ENCODE data around the gene PML.

The PML gene

GRCh38 chr15:73979636-73980035, 14.9 kb upstream of the PML start:
- no peak for ATAC-seq

GRCh38 chr15:73981761-73982221, 12.7 kb upstream of the PML start:
- TF ChIP-seq ESRRG (CRISPR knock-in tag; IDR thresholded peaks at IDR 0.05): no peak
- no peak for TF ChIP-seq TCF4 (CRISPR knock-in tag; IDR thresholded peaks at IDR 0.05; ENCODE audit: borderline replicate concordance)
- TF ChIP-seq ZNF70 (CRISPR knock-in tag; IDR thresholded peaks at IDR 0.05): no peak
- TF ChIP-seq ISL1 (CRISPR knock-in tag; IDR thresholded peaks at IDR 0.05): no peak
- no peak for TF ChIP-seq ZNF565 (CRISPR knock-in tag; conservative IDR thresholded peaks at IDR 0.05; ENCODE audit: low read depth)
- TF ChIP-seq TOX (CRISPR knock-in tag; IDR thresholded peaks at IDR 0.05; ENCODE audit: borderline replicate concordance): no peak
- no peak for TF ChIP-seq SNAI2 (CRISPR knock-in tag; IDR thresholded peaks at IDR 0.05)
- TF ChIP-seq CSDC2 (CRISPR knock-in tag; IDR thresholded peaks at IDR 0.05): no peak
- no peak for TF ChIP-seq POU6F1 (CRISPR knock-in tag; IDR thresholded peaks at IDR 0.05; ENCODE audit: borderline replicate concordance, low read depth)
- no peak for TF ChIP-seq CREB5 (CRISPR knock-in tag; IDR thresholded peaks at IDR 0.05; ENCODE audit: low read depth)
- TF ChIP-seq PPARA (CRISPR knock-in tag; IDR thresholded peaks at IDR 0.05; ENCODE audit: borderline replicate concordance): no peak
- no peak for ATAC-seq

More at GRCh38 chr15:73979636-73980035, 14.9 kb upstream of the PML start:
- TF ChIP-seq OSR1 (CRISPR knock-in tag; IDR thresholded peaks at IDR 0.05): no peak
- no peak for TF ChIP-seq POU6F1 (CRISPR knock-in tag; IDR thresholded peaks at IDR 0.05; ENCODE audit: borderline replicate concordance, low read depth)
- no peak for TF ChIP-seq TOX (CRISPR knock-in tag; IDR thresholded peaks at IDR 0.05; ENCODE audit: borderline replicate concordance)

DNA sequence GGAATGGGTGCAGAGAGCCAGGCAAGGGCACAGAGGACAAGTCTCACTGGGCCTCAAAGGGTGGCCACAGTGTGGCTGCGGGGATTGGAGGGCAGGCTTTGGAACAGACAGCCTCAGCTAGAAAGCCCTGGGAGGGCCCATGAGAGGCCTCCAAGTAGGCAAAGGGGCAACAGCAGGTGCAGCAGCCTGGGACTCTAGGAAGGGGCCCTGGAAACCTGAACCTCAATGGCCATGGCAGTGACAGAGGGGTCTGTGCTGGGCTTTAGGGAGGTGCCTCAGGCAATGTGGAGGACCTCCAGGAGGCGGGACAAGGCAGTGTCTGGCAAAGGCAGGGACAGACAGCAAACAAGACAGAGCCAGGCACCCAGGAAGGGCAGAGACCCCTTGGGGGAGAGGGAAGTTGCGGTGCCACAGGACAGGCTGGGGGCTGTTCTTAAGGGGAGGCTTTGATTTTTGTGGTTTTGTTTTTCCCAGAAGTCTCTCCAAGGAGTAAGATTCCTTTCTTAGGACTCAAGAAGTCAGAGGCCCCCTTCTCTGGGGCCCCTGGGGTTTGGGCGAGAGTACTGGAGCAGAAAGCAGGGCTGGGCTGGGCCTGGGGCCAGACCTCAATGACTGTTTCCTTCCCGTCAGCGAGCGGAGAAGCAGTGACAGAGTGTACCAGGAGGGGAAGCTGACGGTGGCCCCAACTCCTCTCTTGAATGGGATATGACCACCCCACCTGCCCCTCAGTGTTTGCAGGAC, 12.1 kb upstream of the PML start:
- peak; percentile 83 for ATAC-seq
- no peak for TF ChIP-seq TCF4 (CRISPR knock-in tag; IDR thresholded peaks at IDR 0.05; ENCODE audit: borderline replicate concordance)
- TF ChIP-seq, protein P1, sequence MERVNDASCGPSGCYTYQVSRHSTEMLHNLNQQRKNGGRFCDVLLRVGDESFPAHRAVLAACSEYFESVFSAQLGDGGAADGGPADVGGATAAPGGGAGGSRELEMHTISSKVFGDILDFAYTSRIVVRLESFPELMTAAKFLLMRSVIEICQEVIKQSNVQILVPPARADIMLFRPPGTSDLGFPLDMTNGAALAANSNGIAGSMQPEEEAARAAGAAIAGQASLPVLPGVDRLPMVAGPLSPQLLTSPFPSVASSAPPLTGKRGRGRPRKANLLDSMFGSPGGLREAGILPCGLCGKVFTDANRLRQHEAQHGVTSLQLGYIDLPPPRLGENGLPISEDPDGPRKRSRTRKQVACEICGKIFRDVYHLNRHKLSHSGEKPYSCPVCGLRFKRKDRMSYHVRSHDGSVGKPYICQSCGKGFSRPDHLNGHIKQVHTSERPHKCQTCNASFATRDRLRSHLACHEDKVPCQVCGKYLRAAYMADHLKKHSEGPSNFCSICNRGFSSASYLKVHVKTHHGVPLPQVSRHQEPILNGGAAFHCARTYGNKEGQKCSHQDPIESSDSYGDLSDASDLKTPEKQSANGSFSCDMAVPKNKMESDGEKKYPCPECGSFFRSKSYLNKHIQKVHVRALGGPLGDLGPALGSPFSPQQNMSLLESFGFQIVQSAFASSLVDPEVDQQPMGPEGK (CRISPR knock-in tag; IDR thresholded peaks at IDR 0.05; ENCODE audit: borderline replicate concordance): no peak; the same call in 1 of the 2 replicates
- TF ChIP-seq ZFP3 (CRISPR knock-in tag; IDR thresholded peaks at IDR 0.05): no peak
- TF ChIP-seq ZNF70 (CRISPR knock-in tag; IDR thresholded peaks at IDR 0.05): no peak
- no peak for TF ChIP-seq SNAI2 (CRISPR knock-in tag; IDR thresholded peaks at IDR 0.05)

- ATAC-seq: peak; percentile 89
- TF ChIP-seq PPARA (CRISPR knock-in tag; IDR thresholded peaks at IDR 0.05; ENCODE audit: borderline replicate concordance) (no peak), ZFP3 (CRISPR knock-in tag; IDR thresholded peaks at IDR 0.05) (0 out of 2 replicates have a peak, but pooled peaks have one; percentile 21), CREB5 (CRISPR knock-in tag; IDR thresholded peaks at IDR 0.05; ENCODE audit: low read depth) (no peak)
Measured at GRCh38 chr15:73983211-73983727, 11.2 kb upstream of the PML start.

GRCh38 chr15:73983773-73984172, 10.7 kb upstream of the PML start:
- no peak for ATAC-seq
- no peak for TF ChIP-seq ZFP3 (CRISPR knock-in tag; IDR thresholded peaks at IDR 0.05)
- TF ChIP-seq POU6F1 (CRISPR knock-in tag; IDR thresholded peaks at IDR 0.05; ENCODE audit: borderline replicate concordance, low read depth): no peak
- TF ChIP-seq ZC3H10 (CRISPR knock-in tag; IDR thresholded peaks at IDR 0.05): no peak
- no peak for TF ChIP-seq BACH2 (CRISPR knock-in tag; IDR thresholded peaks at IDR 0.05; ENCODE audit: borderline replicate concordance)
- no peak for TF ChIP-seq CREB5 (CRISPR knock-in tag; IDR thresholded peaks at IDR 0.05; ENCODE audit: low read depth)
- TF ChIP-seq CSRNP3 (CRISPR knock-in tag; IDR thresholded peaks at IDR 0.05): no peak
- TF ChIP-seq PPARA (CRISPR knock-in tag; IDR thresholded peaks at IDR 0.05; ENCODE audit: borderline replicate concordance): no peak
- TF ChIP-seq ESRRG (CRISPR knock-in tag; IDR thresholded peaks at IDR 0.05): no peak
- TF ChIP-seq ZNF8 (CRISPR knock-in tag; IDR thresholded peaks at IDR 0.05): no peak
- no peak for TF ChIP-seq ZNF70 (CRISPR knock-in tag; IDR thresholded peaks at IDR 0.05)
- TF ChIP-seq ZNF565 (CRISPR knock-in tag; conservative IDR thresholded peaks at IDR 0.05; ENCODE audit: low read depth): no peak
- no peak for TF ChIP-seq OSR1 (CRISPR knock-in tag; IDR thresholded peaks at IDR 0.05)
- no peak for TF ChIP-seq ISL1 (CRISPR knock-in tag; IDR thresholded peaks at IDR 0.05)
